ENCODE results near the gene SH2B3.

Gene SH2B3

DNA sequence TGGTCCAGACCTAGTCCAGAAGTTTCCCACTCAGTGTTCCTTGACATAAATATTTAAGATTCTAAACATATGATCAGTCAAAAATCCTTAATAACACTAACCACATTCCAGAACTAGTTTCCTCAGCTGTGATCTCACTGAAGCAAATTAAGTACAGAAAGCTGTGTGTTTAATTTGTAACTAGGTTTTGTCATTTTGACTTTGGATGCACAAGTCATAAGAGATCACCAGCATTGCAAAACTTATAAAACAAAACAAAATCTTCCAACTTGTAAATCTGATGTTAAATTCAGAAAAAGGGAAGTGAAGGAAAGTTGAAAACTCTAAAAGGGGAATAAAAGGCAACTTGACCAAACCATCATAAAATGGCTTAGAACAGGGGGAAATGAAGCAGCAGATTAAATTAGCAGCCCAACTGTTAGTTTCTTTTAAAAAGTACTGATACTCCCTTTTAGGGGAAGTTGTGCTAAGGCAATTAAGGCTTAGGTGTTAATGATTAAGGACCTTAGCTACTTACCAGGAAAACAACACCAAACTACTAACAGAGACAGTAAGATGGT lies 56.6 kb downstream of the SH2B3 start:
- no peak overlapping the region for H3K27ac ChIP-seq
- TF ChIP-seq ZFX (IDR thresholded peaks at IDR 0.05) = no peak
- TF ChIP-seq, protein P1, sequence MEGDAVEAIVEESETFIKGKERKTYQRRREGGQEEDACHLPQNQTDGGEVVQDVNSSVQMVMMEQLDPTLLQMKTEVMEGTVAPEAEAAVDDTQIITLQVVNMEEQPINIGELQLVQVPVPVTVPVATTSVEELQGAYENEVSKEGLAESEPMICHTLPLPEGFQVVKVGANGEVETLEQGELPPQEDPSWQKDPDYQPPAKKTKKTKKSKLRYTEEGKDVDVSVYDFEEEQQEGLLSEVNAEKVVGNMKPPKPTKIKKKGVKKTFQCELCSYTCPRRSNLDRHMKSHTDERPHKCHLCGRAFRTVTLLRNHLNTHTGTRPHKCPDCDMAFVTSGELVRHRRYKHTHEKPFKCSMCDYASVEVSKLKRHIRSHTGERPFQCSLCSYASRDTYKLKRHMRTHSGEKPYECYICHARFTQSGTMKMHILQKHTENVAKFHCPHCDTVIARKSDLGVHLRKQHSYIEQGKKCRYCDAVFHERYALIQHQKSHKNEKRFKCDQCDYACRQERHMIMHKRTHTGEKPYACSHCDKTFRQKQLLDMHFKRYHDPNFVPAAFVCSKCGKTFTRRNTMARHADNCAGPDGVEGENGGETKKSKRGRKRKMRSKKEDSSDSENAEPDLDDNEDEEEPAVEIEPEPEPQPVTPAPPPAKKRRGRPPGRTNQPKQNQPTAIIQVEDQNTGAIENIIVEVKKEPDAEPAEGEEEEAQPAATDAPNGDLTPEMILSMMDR (conservative IDR thresholded peaks at IDR 0.05) = no peak

DNA sequence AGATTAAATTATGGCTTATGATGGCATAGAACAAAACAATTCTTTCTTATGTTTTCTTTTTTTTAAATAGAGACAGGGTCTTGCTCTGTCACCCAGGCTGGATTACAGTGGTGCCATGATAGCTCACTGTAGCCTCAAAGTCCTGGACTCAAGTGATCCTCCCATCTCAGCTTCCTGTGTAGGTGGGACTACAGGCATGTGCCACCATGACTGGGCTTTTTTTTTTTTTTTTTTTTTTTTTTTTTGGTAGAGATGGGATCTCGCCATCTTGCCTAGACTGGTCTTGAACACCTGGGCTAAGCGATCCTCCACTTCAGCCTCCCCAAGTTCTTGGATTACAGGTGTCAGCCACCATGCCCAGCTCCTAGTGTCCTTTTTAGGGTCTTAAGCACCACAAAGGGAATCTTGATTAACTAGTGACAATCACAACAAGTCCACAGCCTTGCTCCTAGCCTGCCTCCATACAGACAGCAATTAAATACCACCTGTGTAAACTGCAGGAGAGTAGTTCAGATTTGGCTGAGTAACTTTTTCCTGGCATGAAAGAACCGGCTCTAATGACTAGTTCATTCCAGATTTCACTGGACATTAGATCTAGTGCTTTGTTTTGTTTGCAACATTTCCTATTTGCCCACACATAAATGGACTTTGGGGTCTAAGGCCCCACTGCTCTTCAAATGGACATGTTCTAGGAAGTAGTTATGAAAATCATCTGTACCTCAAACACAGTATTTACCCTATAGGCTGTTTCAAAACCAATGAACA lies 61.6 kb downstream of the SH2B3 start:
- TF ChIP-seq ZFX (IDR thresholded peaks at IDR 0.05) = no peak
- TF ChIP-seq, protein P1 (conservative IDR thresholded peaks at IDR 0.05) = no peak
- no peak overlapping the region for H3K27ac ChIP-seq

GRCh38 chr12:111467857-111468241 lies 62.1 kb downstream of the SH2B3 start:
- no peak overlapping the region for H3K27ac ChIP-seq
- TF ChIP-seq, protein P1 (conservative IDR thresholded peaks at IDR 0.05) = no peak
- TF ChIP-seq ZFX (IDR thresholded peaks at IDR 0.05) = no peak

DNA sequence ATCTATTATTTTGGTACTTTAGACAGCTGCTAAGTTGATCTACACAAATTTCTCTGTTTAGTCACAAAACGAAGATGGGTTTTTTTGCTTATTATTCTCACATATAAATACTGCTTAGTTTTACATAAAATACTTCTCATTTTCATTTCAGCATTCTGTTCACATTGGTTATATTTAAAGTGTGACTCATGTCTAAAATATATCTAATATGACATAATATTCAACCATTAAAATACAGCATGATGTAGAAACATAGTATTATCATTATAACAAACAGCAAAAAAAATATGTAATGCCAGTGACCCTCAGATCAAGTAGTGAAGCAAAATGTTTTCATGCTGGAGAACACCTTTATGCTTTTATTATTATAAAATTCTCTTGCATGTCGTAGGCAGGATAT lies 63.7 kb downstream of the SH2B3 start:
- no peak overlapping the region for H3K27ac ChIP-seq

DNA sequence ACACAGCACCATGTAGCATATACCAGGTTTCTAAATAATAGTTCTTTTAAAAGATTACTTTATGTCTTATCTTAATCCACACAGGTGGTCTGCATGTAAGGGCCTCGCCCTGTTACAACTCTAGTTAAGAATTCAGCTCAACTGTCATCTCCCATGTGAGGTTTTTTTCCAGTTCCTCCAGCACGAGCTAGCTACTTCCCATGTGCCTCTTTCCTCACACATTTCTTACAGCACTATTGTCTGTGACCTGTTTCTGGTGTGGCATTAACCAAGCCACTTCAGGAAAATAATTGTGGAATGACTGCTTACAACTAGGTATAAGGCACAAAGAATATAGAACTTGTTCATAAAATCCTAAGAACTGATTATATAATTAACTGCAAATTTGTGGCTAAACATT lies 65.5 kb downstream of the SH2B3 start:
- H3K27ac ChIP-seq = no peak overlapping the region
- no peak for TF ChIP-seq ZFX (IDR thresholded peaks at IDR 0.05)
- TF ChIP-seq, protein P1 (conservative IDR thresholded peaks at IDR 0.05) = no peak

More for the DNA sequence above, 63.7 kb downstream of the SH2B3 start:
- no peak for TF ChIP-seq ZFX (IDR thresholded peaks at IDR 0.05)
- TF ChIP-seq, protein P1 (conservative IDR thresholded peaks at IDR 0.05) = no peak

- TF ChIP-seq ZFX (IDR thresholded peaks at IDR 0.05) = no peak
- TF ChIP-seq, protein P1 (conservative IDR thresholded peaks at IDR 0.05) = peak; percentile 39
- no peak overlapping the region for H3K27ac ChIP-seq
Measured at GRCh38 chr12:111482462-111482861, 76.7 kb downstream of the SH2B3 start.

DNA sequence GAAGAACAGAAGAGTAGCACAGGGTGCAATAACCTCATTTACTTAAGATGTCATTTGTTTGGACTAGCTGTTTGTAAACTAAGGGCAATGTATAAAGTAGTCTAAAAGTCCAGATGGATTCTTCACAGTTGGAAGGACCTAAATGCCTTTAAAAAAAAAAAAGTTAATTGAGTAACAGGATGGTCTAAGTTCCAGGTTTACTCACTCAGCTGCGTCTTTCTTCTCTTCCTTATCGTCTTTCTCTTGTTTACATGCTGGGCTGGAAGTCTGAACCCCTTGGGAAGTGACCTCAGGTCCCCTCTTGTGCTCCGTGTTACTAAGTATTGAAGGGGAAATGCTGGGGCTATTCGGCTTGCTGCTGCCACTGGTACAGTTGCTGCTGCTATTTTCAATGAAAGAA lies 82.5 kb downstream of the SH2B3 start:
- no peak overlapping the region for H3K27ac ChIP-seq
- TF ChIP-seq, protein P1 (conservative IDR thresholded peaks at IDR 0.05) = no peak
- no peak for TF ChIP-seq ZFX (IDR thresholded peaks at IDR 0.05)
